Adrenal gland (tissue), 5 donors: ENCODE data around the gene LAYN.

Experiments used
- CTCF ChIP-seq, 6 experiments: fragments of 450-650 bp in 4 of 6; fragments of 200-600 bp in 2 of 6; sonication (generic) in 1 of 6; IDR thresholded peaks; 1 replicate in 5 of 6; 2 replicates in 1 of 6; pipeline versions ENCODE4 v1.5.1 to v1.8.0; 2016 to 2021; ENCODE audit warnings: antibody characterized with exemption in 6 of 6, mild to moderate bottlenecking in 2 of 6, moderate library complexity in 1 of 6
- POLR2A ChIP-seq, 2 donors: fragments of 450-650 bp; IDR thresholded peaks; one replicate each; pipeline ENCODE4 v1.6.1; 2017; ENCODE audit warnings: antibody characterized with exemption in 2 of 2, mild to moderate bottlenecking in 2 of 2, moderate library complexity in 1 of 2
- donor health status: DM: no; HTN: no; CAD: no.

DNA sequence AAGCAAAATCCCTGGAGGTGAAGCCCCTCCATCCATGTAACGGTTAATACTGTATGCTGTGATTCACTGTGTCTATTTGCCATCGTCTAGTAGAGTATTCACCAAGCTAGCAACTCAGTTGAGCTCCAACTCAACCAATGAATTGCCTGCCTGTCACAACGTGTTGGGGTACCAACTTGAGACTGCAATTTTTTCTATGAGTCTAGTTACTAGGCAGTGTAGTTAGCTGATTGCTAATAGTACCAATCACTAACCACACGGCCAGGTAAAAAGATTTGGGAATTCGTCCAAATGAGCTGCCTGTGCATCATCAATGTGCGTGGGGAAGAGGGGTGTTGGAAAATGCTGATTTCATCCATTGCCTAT, 27.3 kb upstream of the LAYN start:
- TF ChIP-seq CTCF (IDR thresholded peaks at IDR 0.05) = no peak
- TF ChIP-seq POLR2A (IDR thresholded peaks at IDR 0.05) = no peak
